IMR-90 (cell line): Measurements from ENCODE around the gene IFT81. TPM values are rescaled to one million over a fixed set of nuclear protein-coding genes. Genes with fewer than 3 reads are reported as not detected.

Source experiments
- ATAC-seq: fragments of 200-7000 bp; cut with Tn5 transposase; 2 replicates; pipeline ENCODE4 v1.9.1; 2020; ENCODE audit warnings: low read depth, mild to moderate bottlenecking, moderate library complexity
- BruUV-seq: library from RNA; stranded (reverse); fragments of 400-500 nt; replicated peaks from 2 replicates; lab custom pipeline; 2021; lab: Mats Ljungman, UMichigan
- CTCF ChIA-PET: fragments of 300-600 bp; formaldehyde crosslinking; extraction: SDS; loops from one replicate; lab custom pipeline; 2021; ENCODE audit warnings: antibody characterized with exemption; lab: Yijun Ruan, JAX
- POLR2A ChIA-PET: fragments of 300-600 bp; sonication (Branson Sonifier 250); formaldehyde crosslinking; loops from one replicate; lab custom pipeline; 2022; ENCODE audit warnings: antibody characterized with exemption; ENCODE audit not compliant: unreplicated experiment; lab: Charles Lee
- DNase-seq: peaks from one replicate; pipeline ENCODE4 v3.0.0; 2013
- H2AFZ ChIP-seq: replicated peaks from 2 replicates; pipeline ENCODE3; 2013; ENCODE audit warnings: low read length, mild to moderate bottlenecking; ENCODE audit not compliant: poor library complexity
- H2AK5ac ChIP-seq: 2 replicates; pipeline ENCODE4 v1.6.1; 2013; ENCODE audit warnings: low read depth, low read length, inconsistent platforms
- H2AK9ac ChIP-seq: replicated peaks from 2 replicates; pipeline ENCODE3; 2013; ENCODE audit warnings: mild to moderate bottlenecking, low read depth, low read length, moderate library complexity; ENCODE audit not compliant: poor library complexity
- H2BK120ac ChIP-seq: 2 replicates; pipeline ENCODE4 v1.6.1; 2013; ENCODE audit warnings: low read depth, low read length, inconsistent platforms
- H2BK15ac ChIP-seq: 3 replicates; pipeline ENCODE4 v1.6.1; 2013; ENCODE audit warnings: low read depth, low read length, inconsistent platforms
- H2BK20ac ChIP-seq: 2 replicates; pipeline ENCODE4 v1.6.1; 2013; ENCODE audit warnings: low read depth, mild to moderate bottlenecking, inconsistent platforms, low read length, moderate library complexity
- H2BK5ac ChIP-seq: 2 replicates; pipeline ENCODE4 v1.6.1; 2013; ENCODE audit warnings: mild to moderate bottlenecking, low read depth, low read length, inconsistent platforms; ENCODE audit not compliant: poor library complexity, severe bottlenecking
- H3K14ac ChIP-seq: replicated peaks from 2 replicates; pipeline ENCODE4 v1.6.1; 2013; ENCODE audit warnings: low read depth, low read length, inconsistent platforms
- H3K18ac ChIP-seq: 2 replicates; pipeline ENCODE4 v1.6.1; 2013; ENCODE audit warnings: low read depth, low read length, control low read depth
- H3K23ac ChIP-seq: 2 replicates; pipeline ENCODE4 v1.6.1; 2013; ENCODE audit warnings: low read depth, low read length, inconsistent platforms
- H3K27ac ChIP-seq: 2 replicates; pipeline ENCODE4 v1.5.1; 2013; ENCODE audit warnings: mild to moderate bottlenecking, control low read depth, low read length; ENCODE audit not compliant: insufficient read depth
- H3K27me3 ChIP-seq: 2 replicates; pipeline ENCODE4 v1.6.1; 2013; ENCODE audit warnings: low read length; ENCODE audit not compliant: control insufficient read depth, insufficient read depth
- H3K36me3 ChIP-seq: 2 replicates; pipeline ENCODE4 v1.6.1; 2013; ENCODE audit warnings: low read length, mixed read lengths; ENCODE audit not compliant: control insufficient read depth, insufficient read depth
- H3K4ac ChIP-seq: 2 replicates; pipeline ENCODE4 v1.6.1; 2013; ENCODE audit warnings: low read depth, low read length, inconsistent platforms
- H3K4me1 ChIP-seq: 2 replicates; pipeline ENCODE4 v1.6.1; 2013; ENCODE audit warnings: low read length, mixed read lengths; ENCODE audit not compliant: control insufficient read depth, insufficient read depth
- H3K4me2 ChIP-seq: 2 replicates; pipeline ENCODE4 v1.6.1; 2013; ENCODE audit warnings: low read depth, mild to moderate bottlenecking, control low read depth, low read length, moderate library complexity
- H3K4me3 ChIP-seq: 2 replicates; pipeline ENCODE4 v1.5.1; 2013; ENCODE audit warnings: low read depth, mild to moderate bottlenecking, control low read depth, low read length, moderate library complexity; ENCODE audit not compliant: insufficient read depth
- H3K56ac ChIP-seq: 2 replicates; pipeline ENCODE4 v1.6.1; 2013; ENCODE audit warnings: low read length, inconsistent platforms; ENCODE audit not compliant: insufficient read depth; ENCODE audit errors: extremely low read depth
- H3K79me1 ChIP-seq, 2 experiments: 2 replicates each; pipeline ENCODE4 v1.6.1; 2013; ENCODE audit warnings: low read length in 2 of 2, inconsistent platforms in 1 of 2, low read depth in 1 of 2
- H3K9ac ChIP-seq: 2 replicates; pipeline ENCODE4 v1.6.1; 2013; ENCODE audit warnings: low read depth, low read length, control low read depth
- H3K9me1 ChIP-seq: 2 replicates; pipeline ENCODE4 v1.6.1; 2013; ENCODE audit warnings: low read length, inconsistent platforms; ENCODE audit not compliant: insufficient read depth
- H3K9me3 ChIP-seq: 2 replicates; pipeline ENCODE4 v1.6.1; 2013; ENCODE audit warnings: low read length; ENCODE audit not compliant: control insufficient read depth, insufficient read depth
- H4K20me1 ChIP-seq: 2 replicates; pipeline ENCODE4 v1.6.1; 2013; ENCODE audit warnings: low read length, inconsistent platforms; ENCODE audit not compliant: insufficient read depth
- H4K5ac ChIP-seq: 2 replicates; pipeline ENCODE4 v1.6.1; 2013; ENCODE audit warnings: mild to moderate bottlenecking, low read depth, low read length, control low read depth
- H4K8ac ChIP-seq, 2 experiments: 2 replicates each; pipeline ENCODE4 v1.6.1; 2013; ENCODE audit warnings: low read depth in 2 of 2, low read length in 2 of 2, control low read depth in 1 of 2, inconsistent platforms in 1 of 2
- H4K91ac ChIP-seq: 2 replicates; pipeline ENCODE4 v1.6.1; 2013; ENCODE audit warnings: low read depth, low read length, inconsistent platforms; ENCODE audit not compliant: insufficient read depth
- BHLHE40 ChIP-seq: fragments of 150-350 bp; IDR thresholded peaks from 2 replicates; pipeline ENCODE4 v1.6.1; 2016; ENCODE audit warnings: mild to moderate bottlenecking, low read depth, low read length
- CEBPB ChIP-seq: IDR thresholded peaks from 2 replicates; pipeline ENCODE4 v1.6.1; 2012; ENCODE audit warnings: low read depth, low read length, improper control_type of control experiment
- CHD1 ChIP-seq: IDR thresholded peaks from 2 replicates; pipeline ENCODE4 v1.6.1; 2012; ENCODE audit warnings: low read depth, low read length, improper control_type of control experiment
- FOS ChIP-seq: fragments of 150-350 bp; IDR thresholded peaks from 2 replicates; pipeline ENCODE4 v1.6.1; 2016; ENCODE audit warnings: low read depth, low read length
- MAFK ChIP-seq: IDR thresholded peaks from 2 replicates; pipeline ENCODE4 v1.6.1; 2012; ENCODE audit warnings: low read depth, low read length, improper control_type of control experiment
- MAZ ChIP-seq: IDR thresholded peaks from 2 replicates; pipeline ENCODE4 v1.6.1; 2012; ENCODE audit warnings: low read depth, mild to moderate bottlenecking, low read length, improper control_type of control experiment, moderate library complexity, borderline replicate concordance
- MXI1 ChIP-seq: IDR thresholded peaks from 2 replicates; pipeline ENCODE4 v1.6.1; 2012; ENCODE audit warnings: low read depth, mild to moderate bottlenecking, low read length, moderate library complexity, borderline replicate concordance
- NFE2L2 ChIP-seq: fragments of 150-350 bp; IDR thresholded peaks from 2 replicates; pipeline ENCODE4 v1.6.1; 2016; ENCODE audit warnings: low read depth, mild to moderate bottlenecking, low read length
- POLR2A ChIP-seq: IDR thresholded peaks from 2 replicates; pipeline ENCODE4 v1.6.1; 2012; ENCODE audit warnings: mild to moderate bottlenecking, low read depth, low read length
- RAD21 ChIP-seq: IDR thresholded peaks from 2 replicates; pipeline ENCODE4 v1.6.1; 2012; ENCODE audit warnings: low read length, improper control_type of control experiment
- RCOR1 ChIP-seq: IDR thresholded peaks from 2 replicates; pipeline ENCODE4 v1.6.1; 2012; ENCODE audit warnings: mild to moderate bottlenecking, low read length, improper control_type of control experiment; ENCODE audit not compliant: insufficient replicate concordance
- RFX5 ChIP-seq: IDR thresholded peaks from 2 replicates; pipeline ENCODE4 v1.8.0; 2012; ENCODE audit warnings: low read depth, mild to moderate bottlenecking, low read length, moderate library complexity
- SMC3 ChIP-seq: fragments of 150-350 bp; IDR thresholded peaks from 2 replicates; pipeline ENCODE4 v1.6.1; 2016; ENCODE audit warnings: low read depth, mild to moderate bottlenecking, antibody characterized with exemption, low read length, moderate library complexity
- WGBS, 2 experiments: methylation state at CpG; one replicate each; pipeline versions ENCODE4 v1.1.5 to v1.1.7; 2013; ENCODE audit warnings: missing lambda C conversion rate in 2 of 2; ENCODE audit not compliant: insufficient read length in 1 of 2; ENCODE audit errors: extremely low coverage in 2 of 2; 5-methylcytosine and 5-hydroxymethylcytosine counted together
- dilution Hi-C: fragments of 300-500 bp; cut with HindIII; formaldehyde crosslinking; loops from one replicate; pipeline ENCODE4 v1.14.3; 2018; ENCODE audit warnings: low sequenced_read_pairs; ENCODE audit not compliant: unreplicated experiment
- in situ Hi-C: fragments of 300-500 bp; cut with MboI; formaldehyde crosslinking; loops from 3 replicates; pipeline ENCODE4 v1.14.3; 2019; ENCODE audit warnings: low sequenced_read_pairs, inconsistent platforms, mixed read lengths
- intact Hi-C: fragments of 100-400 bp; cut with micrococcal nuclease; formaldehyde crosslinking; loops from 2 replicates; pipeline ENCODE4 v1.10.0; 2022
- polyA plus RNA-seq, 3 experiments: library from polyadenylated mRNA; depleted of rRNA; stranded (reverse); fragments of >200 nt; gene quantifications; 2 replicates each; pipeline ENCODE4 v1.2.3, GENCODE V29; 2012; ENCODE audit warnings: low replicate concordance in 1 of 3
- total RNA-seq: library from RNA; depleted of rRNA; stranded (reverse); fragments of >200 nt; gene quantifications from 2 replicates; pipeline ENCODE4 v1.2.3, GENCODE V29; 2012
- TF ChIP-seq, protein P1 (sequence below): fragments of 150-350 bp; IDR thresholded peaks from 2 replicates; pipeline ENCODE4 v1.6.1; 2017; ENCODE audit warnings: mild to moderate bottlenecking, antibody characterized with exemption, low read length, low read depth
- TF ChIP-seq, protein P2 (sequence below): conservative IDR thresholded peaks from 2 replicates; pipeline ENCODE4 v1.5.1; 2012; ENCODE audit warnings: mild to moderate bottlenecking, low read depth, low read length, improper control_type of control experiment
- TF ChIP-seq, protein P3 (sequence below): fragments of 150-350 bp; IDR thresholded peaks from 2 replicates; pipeline ENCODE4 v1.6.1; 2016; ENCODE audit warnings: low read depth, mild to moderate bottlenecking, low read length, moderate library complexity, borderline replicate concordance

IFT81 gene
- total and polyA plus RNA-seq, 2 of the 4 experiments (the other 2 are of a cell fraction), result 6.1 to 8.1 TPM

DNA sequence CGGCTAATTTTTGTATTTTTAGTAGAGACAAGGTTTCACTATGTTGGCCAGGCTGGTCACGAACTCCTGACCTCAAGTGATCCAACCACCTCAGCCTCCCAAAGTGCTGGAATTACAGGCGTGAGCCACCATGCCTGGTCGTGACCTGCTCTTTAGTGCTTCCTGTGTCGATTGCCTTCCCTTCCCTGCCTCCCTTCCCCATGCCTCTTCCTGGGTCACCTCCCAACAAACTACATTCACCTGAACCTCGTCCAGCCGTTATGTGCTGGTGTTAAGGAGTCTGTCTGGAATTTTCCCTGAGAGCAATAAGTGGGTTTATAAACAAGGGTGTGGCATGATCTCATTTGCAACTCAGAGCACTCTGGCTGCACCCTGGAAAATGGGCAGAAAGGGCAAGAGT is 43.7 kb upstream of the IFT81 start:
- DNase-seq (no peak), ATAC-seq (no peak)
- Histone ChIP-seq H2AK9ac (no peak overlapping the region), H3K27me3 (no peaks in the 10 kb centered on the region), H3K4me3 (no peak overlapping the region), H3K4me1 (no peaks in the 10 kb centered on the region), H4K20me1 (no peaks in the 10 kb centered on the region), H4K8ac (no peak overlapping the region), H3K9ac (no peak overlapping the region), H3K14ac (no peak overlapping the region), H3K4me2 (no peak overlapping the region), H3K56ac (no peak overlapping the region), H3K4ac (no peak overlapping the region), H3K9me3 (no peaks in the 10 kb centered on the region), H2BK20ac (no peak overlapping the region), H2BK5ac (no peak overlapping the region), H2BK15ac (no peak overlapping the region), H4K91ac (no peak overlapping the region), H3K36me3 (no peaks in the 10 kb centered on the region), H2BK120ac (no peak overlapping the region), H2AFZ (no peak overlapping the region), H3K18ac (no peak overlapping the region), H4K5ac (no peak overlapping the region), H2AK5ac (no peak overlapping the region), H3K23ac (no peak overlapping the region), H3K27ac (no peak overlapping the region), H3K9me1 (peaks cover 4% of the 10 kb centered on the region; the same call in 1 of the 2 replicates), H3K79me1 (no peaks in the 10 kb centered on the region)
- ChIA-PET POLR2A (no interaction called here), CTCF (no interaction called here)
- no TSS peak for BruUV-seq
- in situ Hi-C loops (no loop called here), dilution Hi-C loops (no loop called here), intact Hi-C loops (no loop called here)
- TF ChIP-seq, protein P1, sequence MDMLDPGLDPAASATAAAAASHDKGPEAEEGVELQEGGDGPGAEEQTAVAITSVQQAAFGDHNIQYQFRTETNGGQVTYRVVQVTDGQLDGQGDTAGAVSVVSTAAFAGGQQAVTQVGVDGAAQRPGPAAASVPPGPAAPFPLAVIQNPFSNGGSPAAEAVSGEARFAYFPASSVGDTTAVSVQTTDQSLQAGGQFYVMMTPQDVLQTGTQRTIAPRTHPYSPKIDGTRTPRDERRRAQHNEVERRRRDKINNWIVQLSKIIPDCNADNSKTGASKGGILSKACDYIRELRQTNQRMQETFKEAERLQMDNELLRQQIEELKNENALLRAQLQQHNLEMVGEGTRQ, result no peak
- TF ChIP-seq RCOR1, result no peak
- TF ChIP-seq BHLHE40, result no peak
- TF ChIP-seq, protein P2, sequence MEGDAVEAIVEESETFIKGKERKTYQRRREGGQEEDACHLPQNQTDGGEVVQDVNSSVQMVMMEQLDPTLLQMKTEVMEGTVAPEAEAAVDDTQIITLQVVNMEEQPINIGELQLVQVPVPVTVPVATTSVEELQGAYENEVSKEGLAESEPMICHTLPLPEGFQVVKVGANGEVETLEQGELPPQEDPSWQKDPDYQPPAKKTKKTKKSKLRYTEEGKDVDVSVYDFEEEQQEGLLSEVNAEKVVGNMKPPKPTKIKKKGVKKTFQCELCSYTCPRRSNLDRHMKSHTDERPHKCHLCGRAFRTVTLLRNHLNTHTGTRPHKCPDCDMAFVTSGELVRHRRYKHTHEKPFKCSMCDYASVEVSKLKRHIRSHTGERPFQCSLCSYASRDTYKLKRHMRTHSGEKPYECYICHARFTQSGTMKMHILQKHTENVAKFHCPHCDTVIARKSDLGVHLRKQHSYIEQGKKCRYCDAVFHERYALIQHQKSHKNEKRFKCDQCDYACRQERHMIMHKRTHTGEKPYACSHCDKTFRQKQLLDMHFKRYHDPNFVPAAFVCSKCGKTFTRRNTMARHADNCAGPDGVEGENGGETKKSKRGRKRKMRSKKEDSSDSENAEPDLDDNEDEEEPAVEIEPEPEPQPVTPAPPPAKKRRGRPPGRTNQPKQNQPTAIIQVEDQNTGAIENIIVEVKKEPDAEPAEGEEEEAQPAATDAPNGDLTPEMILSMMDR, result no peak
- no peak for TF ChIP-seq CEBPB
- TF ChIP-seq NFE2L2, result no peak
- no peak for TF ChIP-seq CHD1
- TF ChIP-seq MAZ, result no peak
- TF ChIP-seq POLR2A, result no peak
- no peak for TF ChIP-seq RAD21
- no peak for TF ChIP-seq RFX5
- TF ChIP-seq MXI1, result no peak
- TF ChIP-seq FOS, result no peak
- no peak for TF ChIP-seq SMC3
- TF ChIP-seq, protein P3, sequence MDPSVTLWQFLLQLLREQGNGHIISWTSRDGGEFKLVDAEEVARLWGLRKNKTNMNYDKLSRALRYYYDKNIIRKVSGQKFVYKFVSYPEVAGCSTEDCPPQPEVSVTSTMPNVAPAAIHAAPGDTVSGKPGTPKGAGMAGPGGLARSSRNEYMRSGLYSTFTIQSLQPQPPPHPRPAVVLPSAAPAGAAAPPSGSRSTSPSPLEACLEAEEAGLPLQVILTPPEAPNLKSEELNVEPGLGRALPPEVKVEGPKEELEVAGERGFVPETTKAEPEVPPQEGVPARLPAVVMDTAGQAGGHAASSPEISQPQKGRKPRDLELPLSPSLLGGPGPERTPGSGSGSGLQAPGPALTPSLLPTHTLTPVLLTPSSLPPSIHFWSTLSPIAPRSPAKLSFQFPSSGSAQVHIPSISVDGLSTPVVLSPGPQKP, result no peak
- no peak for TF ChIP-seq MAFK
- 83% methylated on average over 1 of the region's 7 CpGs; no CpG with 5 or more reads in 1 of the 2 experiments for WGBS, 2 experiments
